ENCODE data around the gene SARNP.
A peak's percentile ranks its signal among the peaks of the same experiment; 100 is the strongest.
"Not testable (repeated sequence)": the region's sequence is repeated elsewhere in the genome, so short reads cannot be mapped to it uniquely, and the experiment has no call there.

SARNP gene

DNA sequence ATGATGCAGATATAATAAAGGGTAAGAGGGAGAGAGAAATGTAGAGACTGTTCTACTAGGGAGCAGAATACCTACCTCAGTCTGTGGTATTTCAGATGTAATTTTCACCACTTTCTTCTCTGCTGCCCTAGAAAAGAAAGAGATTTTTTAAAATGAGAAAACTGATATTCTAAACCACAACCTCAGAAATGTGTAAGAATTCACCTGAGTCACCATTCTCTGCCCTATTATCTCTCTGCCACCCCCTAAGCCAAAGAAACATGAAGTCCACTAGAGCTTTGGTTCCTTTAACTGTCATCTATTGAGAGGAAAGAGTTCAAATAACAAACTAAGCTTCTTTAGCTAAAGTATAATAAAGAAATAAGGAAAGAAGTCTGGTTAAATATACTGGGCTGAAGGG is 21.6 kb downstream of the SARNP start:
- peak; percentile 28 to 41 for ATAC-seq

DNA sequence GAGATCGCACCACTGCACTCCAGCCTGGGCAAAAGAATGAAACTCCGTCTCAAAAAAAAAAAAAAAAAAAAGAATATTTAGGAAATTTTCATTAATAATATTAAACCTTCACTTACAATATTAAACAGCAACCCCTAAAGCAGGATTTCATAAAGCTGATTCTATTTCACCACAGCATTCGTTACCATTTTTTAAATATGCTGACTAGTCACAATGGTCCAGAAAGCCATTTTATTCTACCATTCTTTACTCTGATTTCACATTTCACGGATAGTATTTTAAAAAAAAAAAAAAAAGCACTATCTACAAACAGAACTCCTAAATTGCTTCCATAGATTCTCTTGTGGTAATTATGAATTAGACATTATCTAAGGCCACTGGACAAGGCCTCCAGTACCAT is 27.6 kb downstream of the SARNP start:
- ATAC-seq = no peak

DNA sequence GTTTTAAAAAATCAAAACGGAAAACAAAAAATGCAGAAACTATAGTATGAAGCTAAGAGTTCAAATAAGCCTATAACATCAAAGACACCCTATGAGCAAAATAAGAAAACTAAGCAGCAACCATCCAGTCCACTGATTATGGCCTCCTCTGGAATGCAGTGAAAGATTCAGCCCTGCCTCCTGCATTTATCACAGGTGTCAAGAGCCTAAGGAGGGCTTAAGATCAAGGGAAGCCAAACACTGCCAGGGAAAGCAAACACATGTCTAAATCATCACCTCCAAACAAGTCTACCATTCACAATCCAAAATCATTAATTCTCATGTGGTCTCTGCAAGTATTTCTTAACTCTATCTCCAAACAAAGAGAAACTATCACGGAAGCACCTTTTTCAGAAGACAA is 28.4 kb downstream of the SARNP start:
- no peak for ATAC-seq

DNA sequence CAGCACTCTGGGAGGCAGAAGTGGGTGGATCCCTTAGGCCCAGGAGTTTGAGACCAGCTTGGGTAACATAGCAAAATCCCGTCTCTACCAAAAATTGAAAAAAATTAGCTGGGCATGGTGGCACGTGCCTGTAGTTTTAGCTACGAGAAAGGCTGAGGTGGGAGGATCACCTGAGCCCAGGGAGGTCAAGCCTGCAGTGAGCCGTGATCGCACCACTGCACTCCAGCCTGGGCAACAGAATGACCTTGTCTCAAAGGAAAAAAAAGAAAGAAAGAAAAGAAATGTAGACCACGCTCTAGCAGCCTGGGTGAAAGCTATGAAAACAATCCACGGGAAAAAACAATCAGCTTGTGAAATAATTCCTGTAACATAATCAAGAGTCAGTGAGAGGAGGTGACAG is 29.0 kb downstream of the SARNP start:
- ATAC-seq = no peak

- ATAC-seq = no peak
These were observed 36.8 kb downstream of the SARNP start for GRCh38 chr12:55780685-55781084.

DNA sequence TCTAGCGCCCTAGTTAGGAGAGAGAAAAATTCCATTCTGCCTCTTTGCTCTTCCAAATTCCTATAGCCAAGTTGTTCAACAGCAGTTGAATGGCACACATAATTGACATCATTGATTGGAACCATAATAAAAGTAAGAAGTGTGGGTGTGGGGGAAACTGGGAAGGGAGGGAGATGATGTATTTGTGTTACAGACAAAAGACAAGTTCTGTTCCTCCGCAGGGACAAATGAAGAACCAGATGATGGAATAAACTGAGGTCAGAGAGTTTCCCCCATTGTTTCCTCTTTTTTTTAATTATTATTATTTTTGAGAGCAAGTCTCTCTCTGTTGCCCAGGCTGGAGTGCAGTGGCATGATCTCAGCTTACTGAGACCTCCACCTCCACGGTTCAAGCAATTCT is 39.7 kb downstream of the SARNP start:
- ATAC-seq = no peak

GRCh38 chr12:55771736-55772135 is 45.8 kb downstream of the SARNP start:
- no peak for ATAC-seq

DNA sequence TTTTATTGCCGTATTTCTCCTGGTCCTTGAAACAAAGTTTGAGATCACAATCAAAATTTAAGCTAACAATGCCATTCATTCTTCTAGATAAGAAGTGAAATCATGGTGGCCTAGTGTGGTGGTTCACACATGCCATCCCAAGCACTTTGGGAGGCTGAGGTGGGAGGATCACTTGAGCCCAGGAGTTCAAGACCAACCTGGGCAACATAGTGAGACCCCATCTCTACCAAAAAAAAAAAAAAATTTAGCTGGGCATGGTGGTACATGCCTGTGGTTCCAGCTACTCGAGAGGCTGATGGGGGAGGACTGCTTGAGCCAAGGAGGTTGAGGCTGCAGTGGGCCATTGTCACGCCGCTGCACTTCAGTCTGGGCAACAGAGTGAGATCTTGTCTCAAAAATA is 50.4 kb downstream of the SARNP start:
- ATAC-seq = no peak

GRCh38 chr12:55765736-55766290 is 51.7 kb downstream of the SARNP start:
- no peak for ATAC-seq

DNA sequence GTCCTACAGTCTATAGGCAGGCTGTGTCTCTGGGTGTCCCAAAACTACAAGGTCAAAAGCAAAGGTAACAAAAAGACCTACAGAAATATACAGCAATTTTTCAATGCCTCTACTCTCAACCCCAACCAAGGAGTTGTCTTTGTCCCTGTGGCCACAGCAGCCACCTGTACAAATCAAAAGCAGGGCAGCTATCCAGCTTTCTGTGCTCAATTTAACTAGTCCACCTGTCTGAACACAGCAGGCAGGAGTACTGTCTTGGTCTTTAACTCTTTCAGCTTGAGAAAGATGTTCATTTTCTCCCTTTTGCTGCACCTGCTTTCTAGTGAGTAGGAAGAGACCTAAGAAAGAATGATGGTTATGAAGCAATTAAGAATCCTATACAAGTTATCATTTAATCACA is 54.9 kb downstream of the SARNP start:
- ATAC-seq = no peak

GRCh38 chr12:55760663-55761062 is 56.9 kb downstream of the SARNP start:
- peak; percentile 95 to 98 for ATAC-seq

DNA sequence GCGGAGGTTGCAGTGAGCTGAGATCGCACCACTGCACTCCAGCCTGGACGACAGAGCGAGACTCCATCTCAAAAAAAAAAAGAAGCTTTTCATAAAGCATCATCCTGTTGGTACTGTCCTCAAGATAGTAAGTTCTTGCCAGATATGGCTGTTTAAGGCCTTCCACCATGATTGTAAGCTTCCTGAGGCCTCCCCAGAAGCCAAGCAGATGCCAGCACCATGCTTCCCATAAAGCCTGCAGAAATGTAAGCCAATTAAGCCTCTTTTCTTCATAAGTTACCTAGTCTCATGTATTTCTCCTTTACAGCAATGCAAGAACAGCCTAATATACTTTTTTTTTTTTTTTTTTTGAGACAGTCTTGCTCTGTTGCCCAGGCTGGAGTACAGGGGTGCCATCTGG is 58.9 kb downstream of the SARNP start:
- not testable (repeated sequence) for ATAC-seq

- ATAC-seq = no peak
These were observed 59.8 kb downstream of the SARNP start for GRCh38 chr12:55757701-55758100.

GRCh38 chr12:55755246-55755645 is 62.3 kb downstream of the SARNP start:
- ATAC-seq = no peak

GRCh38 chr12:55748230-55748993 is 69.1 kb downstream of the SARNP start:
- ATAC-seq = no peak

DNA sequence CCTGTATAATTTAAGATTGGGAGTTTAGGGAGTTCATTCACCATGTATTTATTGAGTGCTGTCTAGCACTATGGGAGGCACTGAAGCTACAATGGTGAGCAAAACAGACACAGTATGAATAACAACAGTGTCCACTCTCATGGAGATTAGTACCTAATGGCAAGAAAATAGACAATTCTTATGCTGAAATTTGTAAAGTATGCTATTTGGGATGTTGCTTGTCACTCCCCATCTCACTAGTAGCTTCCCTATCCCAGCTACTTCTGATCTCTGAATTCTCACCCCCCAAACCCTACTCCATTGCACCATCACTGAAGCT is 70.7 kb downstream of the SARNP start:
- no peak for ATAC-seq

- no peak for ATAC-seq
These were observed 71.2 kb downstream of the SARNP start for GRCh38 chr12:55746174-55746912.

DNA sequence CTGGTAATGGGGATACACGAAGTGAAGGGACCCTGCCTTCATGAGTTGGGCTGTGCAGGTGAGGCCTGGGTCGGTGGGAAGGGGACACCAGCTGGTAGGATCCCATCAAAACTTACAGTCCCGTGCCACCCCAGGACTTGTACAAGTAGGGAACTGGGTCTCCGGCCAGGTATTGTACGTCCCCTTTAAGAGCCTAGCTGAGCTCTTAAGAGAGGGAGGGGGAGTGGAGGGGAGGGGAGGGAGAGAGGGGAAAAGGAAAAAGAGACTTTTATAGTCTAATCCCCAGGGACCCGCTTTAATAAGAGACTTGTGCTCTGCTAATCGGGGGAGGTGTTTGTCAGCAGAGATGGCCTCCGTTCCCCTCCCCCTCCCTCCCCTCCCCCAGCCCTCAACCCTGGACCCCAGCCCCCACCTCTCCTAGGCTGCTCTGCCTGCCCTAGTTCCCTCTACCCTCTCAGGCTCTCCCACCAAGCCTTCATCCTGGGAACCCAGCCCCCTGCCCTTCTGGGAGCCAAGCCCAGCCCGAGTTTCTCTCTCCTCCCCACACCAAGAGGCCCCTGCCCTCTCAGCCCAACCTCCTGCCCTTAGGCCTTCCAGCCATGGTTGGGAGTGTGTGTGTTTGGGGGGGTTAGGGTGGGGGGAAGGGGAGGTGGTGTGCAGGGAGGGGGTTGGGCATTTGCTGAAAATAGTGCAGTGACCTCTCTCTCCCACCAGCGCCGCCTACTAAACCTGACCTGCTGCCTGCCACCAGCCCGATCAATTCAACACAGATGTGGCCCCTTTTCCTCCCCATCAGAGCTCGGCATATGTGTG is 72.0 kb downstream of the SARNP start:
- no peak for ATAC-seq

DNA sequence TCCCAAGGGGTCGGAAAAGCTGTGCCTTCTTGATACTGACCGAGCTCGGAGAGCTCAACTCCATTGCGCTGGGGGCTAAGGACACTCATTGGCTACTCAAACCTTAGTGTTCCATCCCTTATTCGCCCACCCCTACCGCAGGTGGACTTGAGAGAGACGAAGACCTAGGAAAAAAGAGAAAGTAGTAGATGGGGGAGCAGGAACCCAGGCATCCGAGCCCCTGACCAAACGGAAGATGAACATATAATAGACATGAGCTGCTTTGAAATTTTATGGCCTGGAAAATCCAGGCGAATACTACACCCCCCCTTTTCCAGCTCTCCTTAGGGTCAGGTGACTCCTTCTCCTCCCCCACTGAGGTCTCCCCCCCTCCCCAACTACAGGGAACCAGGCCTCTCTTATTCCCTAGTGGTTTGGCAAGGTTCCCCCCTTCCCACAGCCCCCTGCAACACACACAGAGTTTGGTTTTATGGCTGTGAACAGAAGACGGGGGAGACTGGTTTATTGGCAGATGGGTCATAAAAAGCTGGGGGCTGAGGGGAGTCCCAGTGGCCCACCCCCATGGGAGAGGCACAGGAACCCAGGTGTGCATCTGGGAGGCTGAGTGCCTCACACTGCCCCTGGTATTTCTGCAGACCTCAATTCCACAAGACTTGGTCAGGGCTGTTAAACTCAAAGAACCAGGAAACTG is 73.0 kb downstream of the SARNP start:
- ATAC-seq = no peak

DNA sequence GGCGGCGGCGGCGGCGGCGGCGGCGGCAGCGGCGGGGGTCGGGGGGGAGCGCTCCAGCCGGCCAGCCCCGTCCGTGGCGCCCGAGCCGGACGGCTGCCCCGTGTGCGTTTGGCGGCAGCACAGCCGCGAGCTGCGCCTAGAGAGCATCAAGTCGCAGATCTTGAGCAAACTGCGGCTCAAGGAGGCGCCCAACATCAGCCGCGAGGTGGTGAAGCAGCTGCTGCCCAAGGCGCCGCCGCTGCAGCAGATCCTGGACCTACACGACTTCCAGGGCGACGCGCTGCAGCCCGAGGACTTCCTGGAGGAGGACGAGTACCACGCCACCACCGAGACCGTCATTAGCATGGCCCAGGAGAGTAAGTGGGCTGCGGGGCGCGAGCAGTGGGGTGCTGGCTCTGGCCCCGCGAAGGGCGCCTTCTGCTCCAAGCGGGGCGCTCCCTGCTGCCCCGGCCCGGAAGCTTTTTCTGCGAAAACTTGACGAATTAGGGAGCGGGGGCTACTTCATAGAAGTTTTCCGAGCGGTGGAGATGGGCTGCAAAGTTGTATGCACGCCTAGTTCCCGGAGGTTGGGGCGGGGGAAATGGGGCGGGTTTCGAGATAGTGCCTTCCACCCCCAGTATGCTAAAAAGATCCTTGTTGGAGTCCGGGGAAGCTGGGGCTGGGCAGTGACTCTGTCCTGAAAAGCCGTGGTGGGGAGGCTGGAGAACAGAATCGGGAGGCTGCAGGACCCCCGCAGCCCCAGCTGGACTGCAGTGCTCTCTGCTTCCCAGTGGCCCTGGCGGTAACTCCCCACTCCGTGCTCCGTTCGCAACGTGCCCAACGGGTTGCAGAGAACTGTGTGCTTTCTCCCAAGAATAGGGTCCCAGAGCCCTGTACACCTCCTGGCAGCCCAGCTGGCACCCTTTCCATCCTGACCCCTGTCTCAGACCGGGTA is 73.9 kb downstream of the SARNP start:
- ATAC-seq = peak; percentile 40 to 49

- peak; percentile 69 to 74 for ATAC-seq
These were observed 74.7 kb downstream of the SARNP start, which contains the start of gene GDF11 for GRCh38 chr12:55742719-55743405. GDF11 (plus strand) TSS chr12:55743122; CDS start chr12:55743317, 195 bp downstream.

All from activated CD4-positive, CD25-positive, alpha-beta regulatory T cell treated with anti-CD3 and anti-CD28 coated beads, Interleukin-2, amount 50 U/mL, for 24 hours (primary cell).